GM21390 (cell line): ENCODE measurements around the gene PHACTR4.
"Not testable (repeated sequence)": the region's sequence is repeated elsewhere in the genome, so short reads cannot be mapped to it uniquely, and the experiment has no call there.

ENCODE experiments used
- ATAC-seq: cut with Tn5 transposase; IDR thresholded peaks from one replicate; pipeline ENCODE4 v1.9.1; 2021; ENCODE audit not compliant: unreplicated experiment

Gene PHACTR4

GRCh38 chr1:28428990-28429520 lies 59.5 kb downstream of the PHACTR4 start:
- no peak for ATAC-seq

GRCh38 chr1:28436211-28436769 lies 66.8 kb downstream of the PHACTR4 start:
- ATAC-seq = no peak

- no peak for ATAC-seq
Measured at GRCh38 chr1:28437264-28437923, 67.9 kb downstream of the PHACTR4 start.

- no peak for ATAC-seq
Measured at GRCh38 chr1:28437924-28438699, 68.6 kb downstream of the PHACTR4 start.

GRCh38 chr1:28439320-28439719 lies 69.8 kb downstream of the PHACTR4 start:
- no peak for ATAC-seq

- no peak for ATAC-seq
Measured at GRCh38 chr1:28441674-28442073, 72.1 kb downstream of the PHACTR4 start.

GRCh38 chr1:28443550-28443949 lies 74.0 kb downstream of the PHACTR4 start:
- no peak for ATAC-seq

GRCh38 chr1:28447679-28448078 lies 78.1 kb downstream of the PHACTR4 start:
- ATAC-seq = no peak

GRCh38 chr1:28448094-28448611 lies 78.6 kb downstream of the PHACTR4 start:
- not testable (repeated sequence) for ATAC-seq

- no peak for ATAC-seq
Measured at GRCh38 chr1:28449904-28450303, 80.4 kb downstream of the PHACTR4 start.

- ATAC-seq = no peak
Measured at GRCh38 chr1:28450561-28450960, 81.0 kb downstream of the PHACTR4 start.

- ATAC-seq = no peak
Measured at GRCh38 chr1:28451011-28451410, 81.5 kb downstream of the PHACTR4 start.

GRCh38 chr1:28456078-28456477 lies 86.5 kb downstream of the PHACTR4 start:
- ATAC-seq = no peak

GRCh38 chr1:28457678-28458077 lies 88.1 kb downstream of the PHACTR4 start:
- ATAC-seq = no peak

GRCh38 chr1:28458237-28459228 lies 89.0 kb downstream of the PHACTR4 start:
- ATAC-seq = no peak

GRCh38 chr1:28466226-28466778 lies 96.8 kb downstream of the PHACTR4 start:
- ATAC-seq = no peak

GRCh38 chr1:28470146-28470545 lies 100.6 kb downstream of the PHACTR4 start:
- no peak for ATAC-seq

- not testable (repeated sequence) for ATAC-seq
Measured at GRCh38 chr1:28479497-28479896, 110.0 kb downstream of the PHACTR4 start.

- no peak for ATAC-seq
Measured at GRCh38 chr1:28480308-28480707, 110.8 kb downstream of the PHACTR4 start.

- ATAC-seq = no peak
Measured at GRCh38 chr1:28482138-28482537, 112.6 kb downstream of the PHACTR4 start.
